Upper lobe of right lung (tissue), 1 donor: ENCODE data around the gene WDPCP. TPM values are rescaled to one million over a fixed set of nuclear protein-coding genes. Genes with fewer than 3 reads are reported as not detected.
"Not testable (repeated sequence)": the region's sequence is repeated elsewhere in the genome, so short reads cannot be mapped to it uniquely, and the experiment has no call there.

Experiments
- ATAC-seq: fragments of 200-7000 bp; cut with Tn5 transposase; one replicate; pipeline ENCODE4 v1.9.1; 2020; ENCODE audit warnings: mild to moderate bottlenecking, moderate library complexity
- DNase-seq: peaks from one replicate; pipeline ENCODE4 v3.0.0-alpha.2; 2020
- H3K27ac ChIP-seq: fragments of 200-600 bp; one replicate; pipeline ENCODE4 v1.8.0; 2022
- H3K27me3 ChIP-seq: fragments of 200-600 bp; one replicate; pipeline ENCODE4 v1.8.0; 2022; ENCODE audit warnings: mild to moderate bottlenecking
- H3K36me3 ChIP-seq: fragments of 200-600 bp; one replicate; pipeline ENCODE4 v1.8.0; 2022
- H3K4me1 ChIP-seq: fragments of 200-600 bp; one replicate; pipeline ENCODE4 v1.8.0; 2022
- H3K4me3 ChIP-seq: fragments of 200-600 bp; one replicate; pipeline ENCODE4 v1.8.0; 2022; ENCODE audit warnings: mild to moderate bottlenecking
- H3K9me3 ChIP-seq: fragments of 200-600 bp; one replicate; pipeline ENCODE4 v1.8.0; 2022
- intact Hi-C: fragments of 100-400 bp; cut with DNase I; formaldehyde crosslinking; loops from one replicate; pipeline ENCODE4 v1.11.0; 2022
- total RNA-seq: library from RNA; stranded (reverse); fragmentation: NEBNext Ultra II Directional; extraction: Animal tissue kit (Norgen Biotek cat#: 25700); gene quantifications from one replicate; pipeline ENCODE4 v1.2.1, GENCODE V29; 2021
- TF ChIP-seq, protein P1 (sequence below): fragments of 200-600 bp; IDR thresholded peaks from one replicate; pipeline ENCODE4 v1.8.0; 2022; ENCODE audit warnings: antibody characterized with exemption
- donor health status: DM: no; HTN: yes; CAD: no; lungs with severe emphysema.

The WDPCP gene
- total RNA-seq, 1 donor from 2014 or later: 8.6 TPM

DNA sequence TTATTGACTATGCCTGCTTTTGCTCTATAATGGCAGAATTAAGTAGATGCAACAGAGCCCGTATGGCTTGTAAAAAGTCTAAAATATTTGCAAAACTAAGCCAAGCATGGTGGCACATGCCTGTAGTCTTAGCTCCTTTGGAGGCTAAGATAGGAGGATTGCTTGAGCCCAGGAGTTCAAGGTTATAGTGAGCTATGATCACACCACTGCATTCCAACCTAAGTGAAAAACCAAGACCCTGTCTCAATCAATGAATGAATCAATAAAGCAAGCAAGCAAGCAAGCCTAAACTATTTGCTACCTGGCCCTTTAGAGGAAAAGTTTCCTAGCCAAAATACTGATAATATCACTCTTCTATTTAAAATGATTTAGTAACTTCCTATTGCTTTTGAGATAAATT is 277.7 kb downstream of the WDPCP start:
- intact Hi-C loops: no loop called here

DNA sequence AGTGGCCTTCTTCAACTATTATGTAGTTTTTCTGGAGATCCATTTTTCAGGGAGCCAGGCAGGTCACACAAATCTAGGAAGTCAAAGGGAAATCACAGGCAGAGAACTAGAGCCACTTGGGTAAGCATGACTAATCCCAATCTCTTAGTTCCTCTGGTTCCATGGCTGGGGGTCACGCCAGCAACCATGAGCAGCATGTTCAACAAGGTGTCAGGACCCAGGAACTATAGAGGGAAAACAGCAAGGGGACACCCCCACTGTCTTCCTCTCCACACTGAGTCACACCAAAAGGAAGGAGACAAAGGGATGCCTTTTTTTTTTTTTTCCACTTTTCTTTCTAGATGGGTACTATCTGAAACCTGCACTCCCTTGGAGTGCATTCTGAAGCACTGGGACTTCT is 286.8 kb downstream of the WDPCP start:
- H3K27ac ChIP-seq: no peak overlapping the region
- intact Hi-C loops: no loop called here
- H3K27me3 ChIP-seq: no peaks in the 10 kb centered on the region
- TF ChIP-seq, protein P1, sequence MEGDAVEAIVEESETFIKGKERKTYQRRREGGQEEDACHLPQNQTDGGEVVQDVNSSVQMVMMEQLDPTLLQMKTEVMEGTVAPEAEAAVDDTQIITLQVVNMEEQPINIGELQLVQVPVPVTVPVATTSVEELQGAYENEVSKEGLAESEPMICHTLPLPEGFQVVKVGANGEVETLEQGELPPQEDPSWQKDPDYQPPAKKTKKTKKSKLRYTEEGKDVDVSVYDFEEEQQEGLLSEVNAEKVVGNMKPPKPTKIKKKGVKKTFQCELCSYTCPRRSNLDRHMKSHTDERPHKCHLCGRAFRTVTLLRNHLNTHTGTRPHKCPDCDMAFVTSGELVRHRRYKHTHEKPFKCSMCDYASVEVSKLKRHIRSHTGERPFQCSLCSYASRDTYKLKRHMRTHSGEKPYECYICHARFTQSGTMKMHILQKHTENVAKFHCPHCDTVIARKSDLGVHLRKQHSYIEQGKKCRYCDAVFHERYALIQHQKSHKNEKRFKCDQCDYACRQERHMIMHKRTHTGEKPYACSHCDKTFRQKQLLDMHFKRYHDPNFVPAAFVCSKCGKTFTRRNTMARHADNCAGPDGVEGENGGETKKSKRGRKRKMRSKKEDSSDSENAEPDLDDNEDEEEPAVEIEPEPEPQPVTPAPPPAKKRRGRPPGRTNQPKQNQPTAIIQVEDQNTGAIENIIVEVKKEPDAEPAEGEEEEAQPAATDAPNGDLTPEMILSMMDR: no peak
- H3K4me1 ChIP-seq: no peaks in the 10 kb centered on the region
- peaks cover 36% of the 10 kb centered on the region for H3K9me3 ChIP-seq
- ATAC-seq (no peak), DNase-seq (no peak)
- no peaks in the 10 kb centered on the region for H3K36me3 ChIP-seq
- H3K4me3 ChIP-seq: no peak overlapping the region

More for the DNA sequence above, 277.7 kb downstream of the WDPCP start:
- no peak for ATAC-seq
- H3K27ac ChIP-seq: no peak overlapping the region
- no peaks in the 10 kb centered on the region for H3K4me1 ChIP-seq
- H3K9me3 ChIP-seq: no peaks in the 10 kb centered on the region
- DNase-seq: no peak
- TF ChIP-seq, protein P1: no peak
- H3K36me3 ChIP-seq: no peaks in the 10 kb centered on the region
- no peaks in the 10 kb centered on the region for H3K27me3 ChIP-seq
- no peak overlapping the region for H3K4me3 ChIP-seq

DNA sequence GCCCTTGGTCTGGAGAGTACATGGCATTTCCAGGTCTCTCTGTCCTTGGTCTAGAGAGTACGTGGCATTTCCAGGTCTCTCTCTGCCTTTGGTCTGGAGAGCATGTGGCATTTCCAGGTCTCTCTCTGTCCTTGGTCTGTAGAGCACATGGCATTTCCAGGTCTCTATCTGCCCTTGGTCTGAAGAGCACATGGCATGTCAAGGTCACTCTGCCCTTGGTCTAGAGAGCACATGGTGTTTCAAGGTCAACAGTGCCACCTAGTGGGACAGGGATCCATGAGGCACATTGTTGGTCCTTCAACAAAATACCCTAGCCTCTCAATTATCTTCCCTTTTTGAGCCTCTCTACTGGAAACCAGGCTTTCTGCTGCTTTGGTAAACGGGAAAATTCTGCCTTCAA is 287.4 kb downstream of the WDPCP start:
- peaks cover 36% of the 10 kb centered on the region for H3K9me3 ChIP-seq

DNA sequence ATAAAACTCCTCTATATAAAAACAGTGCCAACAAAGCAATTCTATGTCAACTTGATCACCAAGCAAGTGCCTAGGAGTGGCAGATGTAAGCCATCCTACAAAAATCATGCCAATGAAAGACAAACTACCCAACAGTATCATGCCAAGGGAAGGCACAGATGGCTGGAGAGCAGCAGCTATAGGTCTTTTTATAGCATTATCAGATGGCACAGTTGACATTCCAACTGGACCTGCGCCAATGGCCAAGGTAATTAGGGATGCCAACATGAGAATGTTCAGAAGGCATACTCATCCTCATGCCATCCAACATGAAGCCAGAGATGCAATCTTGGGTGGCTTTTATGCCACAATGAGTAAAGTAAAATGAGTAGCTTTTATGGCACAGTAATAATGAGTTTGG is 300.3 kb downstream of the WDPCP start:
- no peak for DNase-seq
- H3K36me3 ChIP-seq: no peaks in the 10 kb centered on the region
- intact Hi-C loops: no loop called here
- no peak overlapping the region for H3K4me3 ChIP-seq
- H3K9me3 ChIP-seq: no peaks in the 10 kb centered on the region
- no peak overlapping the region for H3K27ac ChIP-seq
- ATAC-seq: no peak
- no peaks in the 10 kb centered on the region for H3K4me1 ChIP-seq
- H3K27me3 ChIP-seq: no peaks in the 10 kb centered on the region
- TF ChIP-seq, protein P1: no peak

More for the DNA sequence above, 287.4 kb downstream of the WDPCP start:
- TF ChIP-seq, protein P1: no peak
- Histone ChIP-seq H3K4me1 (no peaks in the 10 kb centered on the region), H3K36me3 (no peaks in the 10 kb centered on the region), H3K27me3 (no peaks in the 10 kb centered on the region), H3K27ac (no peak overlapping the region), H3K4me3 (no peak overlapping the region)
- intact Hi-C loops: no loop called here
- no peak for ATAC-seq
- no peak for DNase-seq

DNA sequence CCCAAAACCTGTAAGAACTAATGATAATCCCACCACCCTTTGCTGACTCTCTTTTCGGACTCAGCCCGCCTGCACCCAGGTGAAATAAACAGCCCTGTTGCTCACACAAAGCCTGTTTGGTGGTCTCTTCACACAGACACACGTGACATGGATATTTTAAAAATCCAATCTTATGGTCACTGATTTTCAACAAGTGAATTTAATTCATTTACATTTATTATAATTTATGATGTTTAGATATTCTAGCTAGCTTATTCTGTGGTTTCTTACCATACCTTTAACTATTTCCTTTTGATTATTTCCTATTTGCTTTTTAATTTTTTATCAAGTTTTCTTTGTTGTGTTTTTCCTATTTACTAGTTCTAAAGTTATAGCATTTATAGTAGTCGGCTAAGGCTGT is 301.8 kb downstream of the WDPCP start:
- intact Hi-C loops, ATAC-seq: not testable (repeated sequence)

DNA sequence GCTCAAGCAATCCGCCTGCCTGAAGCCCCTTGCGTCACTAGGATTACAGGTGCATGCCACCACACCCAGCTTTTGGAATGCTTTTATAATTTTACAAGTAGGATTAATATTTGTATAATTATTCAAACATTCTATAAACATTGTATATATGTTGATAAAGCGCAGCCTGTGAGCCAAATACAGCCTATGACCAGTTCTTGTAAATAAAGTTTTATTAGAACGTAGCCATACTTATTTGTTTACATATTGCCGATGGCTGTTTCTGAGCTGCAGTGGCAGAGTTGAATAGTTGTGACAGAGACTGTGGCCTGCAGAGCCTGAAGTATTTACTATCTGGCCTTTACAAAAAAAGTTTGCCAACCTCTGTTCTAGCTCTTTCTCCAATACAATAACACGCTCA is 305.0 kb downstream of the WDPCP start:
- intact Hi-C loops: no loop called here
- Histone ChIP-seq H3K27me3 (no peaks in the 10 kb centered on the region), H3K4me3 (no peak overlapping the region), H3K9me3 (peaks cover 17% of the 10 kb centered on the region), H3K36me3 (no peaks in the 10 kb centered on the region), H3K27ac (no peak overlapping the region), H3K4me1 (no peaks in the 10 kb centered on the region)
- DNase-seq: no peak
- TF ChIP-seq, protein P1: no peak
- no peak for ATAC-seq

More for the DNA sequence above, 301.8 kb downstream of the WDPCP start:
- not testable (repeated sequence) for H3K4me1 ChIP-seq, H3K36me3 ChIP-seq, H3K4me3 ChIP-seq, H3K27ac ChIP-seq, DNase-seq, H3K27me3 ChIP-seq, H3K9me3 ChIP-seq
